Omental fat pad (tissue), 4 donors: Measurements from ENCODE around the gene PPP1R12B. TPM values are rescaled to one million over a fixed set of nuclear protein-coding genes. Genes with fewer than 3 reads are reported as not detected.
"Not testable (repeated sequence)": the region's sequence is repeated elsewhere in the genome, so short reads cannot be mapped to it uniquely, and the experiment has no call there.

Experiments
- ATAC-seq: fragments of 150-250 bp; one replicate; pipeline ENCODE4 v1.9.1; 2016; ENCODE audit warnings: mild to moderate bottlenecking, moderate library complexity; ENCODE audit not compliant: low FRiP score
- DNase-seq: peaks from one replicate; pipeline ENCODE4 v3.0.0-alpha.2; 2019; ENCODE audit warnings: low spot score
- CTCF ChIP-seq, 3 donors: fragments of 450-650 bp; IDR thresholded peaks; one replicate each; pipeline ENCODE4 v1.5.1; 2016 to 2017; ENCODE audit warnings: antibody characterized with exemption in 3 of 3, mild to moderate bottlenecking in 3 of 3, moderate library complexity in 2 of 3
- total RNA-seq, 4 donors: library from RNA; depleted of rRNA; stranded (reverse); fragments of >200 nt; gene quantifications; one replicate each; pipeline ENCODE4 v1.1.0, GENCODE V29; 2016

The PPP1R12B gene
- total RNA-seq, 4 donors from 2014 or later, result 44.5 to 92.1 (median 53.7) TPM

DNA sequence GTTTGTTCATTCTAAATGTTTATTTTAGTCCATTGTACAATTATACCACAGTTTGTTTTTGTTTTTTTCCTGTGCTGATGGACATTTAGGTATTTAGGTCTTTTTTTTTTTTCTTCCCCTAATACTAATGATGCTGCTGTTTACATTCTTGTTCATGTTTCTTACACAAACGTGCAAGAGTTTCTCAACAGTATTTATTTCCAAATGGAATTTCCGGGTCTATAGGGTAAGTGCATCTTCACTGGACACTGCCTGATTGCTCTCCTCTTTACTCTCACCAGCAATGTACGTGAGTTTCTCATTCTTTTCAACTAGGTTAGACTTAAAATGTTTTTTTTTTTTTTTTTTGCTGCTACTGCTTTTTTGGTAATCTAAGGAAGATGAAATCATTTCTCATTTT, 122.7 kb downstream of the PPP1R12B start:
- DNase-seq (no peak), ATAC-seq (no peak)
- TF ChIP-seq CTCF (IDR thresholded peaks at IDR 0.05), result no peak

- not testable (repeated sequence) for ATAC-seq, DNase-seq
These were observed 124.0 kb downstream of the PPP1R12B start for GRCh38 chr1:202472347-202473124.

DNA sequence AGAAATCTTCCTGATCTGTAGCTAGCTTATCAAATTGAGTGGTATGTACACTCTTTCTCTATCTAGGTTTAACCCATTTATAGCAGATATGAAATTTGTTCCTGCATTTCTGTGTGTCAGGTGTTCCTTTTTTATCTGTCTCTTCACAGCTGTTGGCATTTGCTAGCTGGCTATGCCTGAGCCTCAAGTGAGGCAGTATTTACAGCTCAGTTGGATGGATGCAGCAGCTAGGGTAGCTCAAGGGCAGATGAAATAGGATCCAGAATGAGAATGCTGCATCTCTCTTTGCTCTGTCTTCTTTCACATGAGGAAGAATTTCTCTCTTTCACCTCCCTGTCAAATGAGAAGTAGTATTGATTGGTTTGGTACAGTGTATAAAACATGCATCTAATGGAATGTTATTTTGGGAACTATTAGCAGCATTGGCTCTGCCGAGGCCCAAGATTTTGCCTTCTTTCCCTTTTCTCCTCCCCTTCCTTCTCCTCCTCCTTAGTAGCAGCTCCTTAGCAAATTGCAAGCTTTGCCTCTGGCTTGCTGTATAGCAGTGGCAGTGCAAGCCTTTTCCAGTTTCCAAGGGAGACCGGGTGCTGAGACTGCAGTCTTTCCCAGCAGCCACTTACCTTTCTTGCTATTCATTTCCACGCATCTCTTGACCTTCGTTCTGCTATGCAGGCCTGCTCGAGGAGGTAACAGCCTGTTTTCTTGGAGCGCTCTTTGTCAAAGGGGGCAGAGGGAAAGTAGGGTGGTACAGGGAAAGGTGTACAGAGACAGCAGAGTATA, 125.0 kb downstream of the PPP1R12B start:
- not testable (repeated sequence) for DNase-seq, ATAC-seq

DNA sequence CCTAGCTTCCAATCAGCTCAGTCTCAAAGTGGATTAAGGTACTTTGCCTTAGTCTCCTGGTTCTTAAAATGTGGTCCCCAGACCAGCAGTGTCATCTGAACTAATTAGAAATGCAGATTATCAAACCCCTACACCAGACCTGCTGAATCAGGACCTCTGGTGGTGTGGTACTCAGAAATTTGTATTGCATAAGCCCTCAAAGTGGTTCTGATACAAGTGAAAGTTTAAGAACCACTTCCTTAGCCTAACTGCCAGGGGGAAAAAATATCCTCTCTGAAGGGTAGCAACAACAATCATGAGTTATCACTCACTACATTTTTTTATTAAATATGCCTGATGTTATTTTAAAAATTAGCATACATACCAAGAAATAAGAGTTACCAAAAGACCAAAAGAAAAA, 131.2 kb downstream of the PPP1R12B start:
- DNase-seq, ATAC-seq: not testable (repeated sequence)

DNA sequence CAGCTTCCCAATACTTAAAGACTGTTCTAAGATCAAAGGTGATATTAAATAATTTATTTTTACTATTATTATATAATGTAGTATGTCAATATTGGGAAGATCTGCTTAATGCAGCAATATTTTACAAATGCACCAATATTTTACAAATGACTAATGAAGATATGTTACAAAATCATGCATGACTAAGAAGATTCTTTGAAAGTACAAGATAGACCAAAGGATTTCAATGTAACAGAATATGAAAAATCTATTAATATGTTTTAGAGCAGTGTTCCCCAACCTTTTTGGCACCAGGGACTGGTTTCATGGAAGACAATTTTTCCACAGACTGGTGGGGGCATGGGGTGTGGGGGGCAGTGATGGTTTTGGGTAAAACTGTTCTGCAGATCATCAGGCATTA, 132.1 kb downstream of the PPP1R12B start:
- not testable (repeated sequence) for DNase-seq, ATAC-seq

GRCh38 chr1:202483362-202483761, 134.9 kb downstream of the PPP1R12B start:
- DNase-seq, ATAC-seq: not testable (repeated sequence)

- not testable (repeated sequence) for DNase-seq, ATAC-seq
These were observed 135.5 kb downstream of the PPP1R12B start for GRCh38 chr1:202484032-202484431.

- not testable (repeated sequence) for DNase-seq, ATAC-seq
These were observed 136.3 kb downstream of the PPP1R12B start for GRCh38 chr1:202484820-202485219.

GRCh38 chr1:202488178-202488649, 139.7 kb downstream of the PPP1R12B start:
- not testable (repeated sequence) for DNase-seq, ATAC-seq

DNA sequence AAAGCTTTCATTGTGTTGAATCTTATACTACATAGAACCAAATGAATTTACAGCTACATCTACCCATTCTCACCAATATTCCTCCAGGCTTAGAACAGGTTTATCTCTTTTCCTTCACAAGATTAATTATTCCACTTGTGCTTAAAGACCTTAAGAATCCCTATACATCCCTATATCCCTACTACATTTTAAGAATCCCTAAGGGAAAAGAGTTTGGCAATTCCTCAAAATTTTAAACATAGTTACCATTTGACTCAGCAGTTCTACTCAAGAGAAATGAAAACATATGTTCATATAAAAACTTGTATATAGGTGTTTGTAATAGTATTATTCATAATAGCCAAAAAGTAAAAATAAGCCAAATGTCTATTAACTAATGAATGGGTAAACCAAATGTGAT, 140.6 kb downstream of the PPP1R12B start:
- ATAC-seq, DNase-seq: not testable (repeated sequence)

DNA sequence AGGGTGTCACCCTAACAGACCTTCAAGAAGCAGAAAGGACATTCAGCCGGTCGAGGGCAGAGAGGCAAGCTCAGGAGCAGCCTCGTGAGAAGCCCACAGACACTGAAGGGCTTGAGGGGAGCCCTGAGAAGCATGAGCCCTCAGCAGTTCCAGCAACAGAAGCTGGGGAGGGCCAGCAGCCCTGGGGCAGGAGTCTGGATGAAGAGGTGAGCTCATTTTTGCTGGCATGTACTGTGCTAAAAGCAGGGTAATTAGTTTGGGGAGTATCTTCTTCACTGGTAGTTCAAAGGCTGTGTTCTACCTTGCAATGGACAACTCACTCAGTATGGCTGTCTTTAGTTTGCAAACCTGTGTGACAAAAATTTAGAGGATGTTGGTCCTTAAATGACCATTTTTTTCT, 144.6 kb downstream of the PPP1R12B start:
- DNase-seq, ATAC-seq: not testable (repeated sequence)

DNA sequence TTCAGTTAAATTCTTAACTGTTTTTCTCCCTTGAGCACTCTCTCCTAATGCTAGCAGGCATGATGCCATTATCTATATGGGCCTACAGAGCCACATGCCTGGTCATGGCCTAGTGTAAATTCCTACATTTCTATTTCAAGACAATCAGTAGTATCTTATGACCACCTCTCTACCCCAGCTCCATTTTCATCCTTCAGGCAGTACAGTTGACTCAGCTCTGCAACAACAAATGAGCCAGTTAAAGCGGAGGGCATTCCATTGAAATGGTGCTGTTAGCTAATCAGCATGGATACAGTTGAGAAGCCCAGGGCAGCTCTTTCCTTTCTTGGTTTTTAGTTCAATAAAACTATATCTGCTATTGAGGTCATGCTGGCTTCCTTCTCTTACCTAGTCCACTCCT, 150.0 kb downstream of the PPP1R12B start:
- ATAC-seq, result no peak

GRCh38 chr1:202499997-202500396, 151.5 kb downstream of the PPP1R12B start:
- not testable (repeated sequence) for ATAC-seq, DNase-seq

More for the DNA sequence above, 150.0 kb downstream of the PPP1R12B start:
- DNase-seq, result no peak
- no peak for TF ChIP-seq CTCF (IDR thresholded peaks at IDR 0.05)
